Measurements from ENCODE around the gene CAMTA1. TPM values are rescaled to one million over a fixed set of nuclear protein-coding genes. Genes with fewer than 3 reads are reported as not detected.
A peak's percentile ranks its signal among the peaks of the same experiment; 100 is the strongest.

CAMTA1 gene
- polyA plus RNA-seq, 1 of the 3 experiments (the other 2 are of a cell fraction) = 63.1 TPM

GRCh38 chr1:7290971-7291970 is 506.0 kb downstream of the CAMTA1 start:
- peak overlapping the region; percentile 85 to 96 for H3K27ac ChIP-seq (ENCODE audit: low read depth in 2 of 2, low read length in 1 of 2)
- H3K9me2 ChIP-seq = no peaks in the 10 kb centered on the region
- DNase-seq = peak; percentile 76
- H3K27me3 ChIP-seq (ENCODE audit: insufficient read depth) = no peaks in the 10 kb centered on the region
- ChIA-PET CTCF (interaction anchor here (1.1 to 2.4 kb wide), 3 partner anchors 12 to 22 kb away, joined by 3 to 9 read pairs (median 3); no protein-coding TSS in a partner anchor), POLR2A (interaction anchor here (0.6 to 1.1 kb wide), 2 partner anchors 266 to 885 kb away, joined by 3 to 4 read pairs; no protein-coding TSS in a partner anchor)
- no peak overlapping the region for H3K4me3 ChIP-seq (ENCODE audit: low read depth in 2 of 2, low read length in 1 of 2)
- peaks cover 8% of the 10 kb centered on the region for H3F3A ChIP-seq (replicated peaks; ENCODE audit: insufficient read depth)
- peak overlapping the region; percentile 41; the same call in 1 of the 2 replicates for H3K4me2 ChIP-seq
- H3K79me2 ChIP-seq (ENCODE audit: insufficient read depth) = no peaks in the 10 kb centered on the region
- peak overlapping the region; percentile 71; the same call in 1 of the 2 replicates for H2AFZ ChIP-seq (ENCODE audit: low read depth)
- no peaks in the 10 kb centered on the region for H3K36me3 ChIP-seq (replicated peaks in 1 of 2; ENCODE audit: control insufficient read depth in 1 of 2, insufficient read depth in 2 of 2, low read length in 1 of 2)
- WGBS (ENCODE audit: low lambda C conversion rate) = 68% methylated on average over 12 of the region's 14 CpGs
- no peaks in the 10 kb centered on the region for H3K9me3 ChIP-seq
- no peak overlapping the region for H3K9ac ChIP-seq
- peaks cover 16 to 43% of the 10 kb centered on the region in 2 experiments; a peak in 3 of 4 replicates for H3K4me1 ChIP-seq (ENCODE audit: control insufficient read depth in 1 of 2, insufficient read depth in 2 of 2, low read depth in 1 of 2, low read length in 1 of 2)
- no peaks in the 10 kb centered on the region for H4K20me1 ChIP-seq (ENCODE audit: insufficient read depth)
- TF ChIP-seq MAX (IDR thresholded peaks at IDR 0.05; ENCODE audit: low read depth) = peak; percentile 63; the same call in 1 of the 2 replicates
- peak; percentile 41; the same call in 1 of the 2 replicates for TF ChIP-seq MEF2A (IDR thresholded peaks at IDR 0.05; ENCODE audit: borderline replicate concordance, low read depth)
- no peak for TF ChIP-seq MXI1 (IDR thresholded peaks at IDR 0.05; ENCODE audit: low read depth, low read length)
- TF ChIP-seq ELF1 (IDR thresholded peaks at IDR 0.05) = peak; percentile 76; the same call in 1 of the 2 replicates
- peak; percentile 40; the same call in 1 of the 2 replicates for TF ChIP-seq FOSL2 (IDR thresholded peaks at IDR 0.05; ENCODE audit: borderline replicate concordance, low read depth)
- peak; percentile 66; the same call in 1 of the 2 replicates for TF ChIP-seq RXRA (IDR thresholded peaks at IDR 0.05; ENCODE audit: borderline replicate concordance, low read depth)
- no peak for TF ChIP-seq TAF1 (IDR thresholded peaks at IDR 0.05; ENCODE audit: borderline replicate concordance, low read depth, low read length)
- TF ChIP-seq JUND (IDR thresholded peaks at IDR 0.05) = peak; percentile 63
- peak; percentile 75 for TF ChIP-seq TEAD4 (IDR thresholded peaks at IDR 0.05; ENCODE audit: borderline replicate concordance, insufficient read depth)
- TF ChIP-seq SMC3 (IDR thresholded peaks at IDR 0.05; ENCODE audit: low read depth, low read length) = no peak
- TF ChIP-seq ZBTB33 (IDR thresholded peaks at IDR 0.05; ENCODE audit: borderline replicate concordance, low read depth) = 0 out of 2 replicates have a peak, but pooled peaks have one; percentile 35
- no peak; the same call in 1 of the 2 replicates for TF ChIP-seq FOXM1 (IDR thresholded peaks at IDR 0.05; ENCODE audit: low read depth)
- TF ChIP-seq RAD21 (IDR thresholded peaks at IDR 0.05; ENCODE audit: low read length) = 0 out of 2 replicates have a peak, but pooled peaks have one; percentile 22
- TF ChIP-seq EP300 (IDR thresholded peaks at IDR 0.05; ENCODE audit: borderline replicate concordance in 1 of 2, low read depth in 1 of 2, low read length in 1 of 2) = peak; percentile 80 to 88
- peak; percentile 79 for TF ChIP-seq NFIC (IDR thresholded peaks at IDR 0.05; ENCODE audit: borderline replicate concordance)
- peak; percentile 91 for TF ChIP-seq PBX3 (IDR thresholded peaks at IDR 0.05)
- TF ChIP-seq GABPA (IDR thresholded peaks at IDR 0.05; ENCODE audit: low read depth) = 0 out of 2 replicates have a peak, but pooled peaks have one; percentile 45
- no peak for TF ChIP-seq RFX5 (IDR thresholded peaks at IDR 0.05; ENCODE audit: low read length)
- TF ChIP-seq RCOR1 (IDR thresholded peaks at IDR 0.05; ENCODE audit: low read length) = peak; percentile 67
- no peak for TF ChIP-seq REST (IDR thresholded peaks at IDR 0.05; ENCODE audit: low read depth, low read length)
- no peak for TF ChIP-seq YY1 (IDR thresholded peaks at IDR 0.05; ENCODE audit: low read depth)
- 0 out of 2 replicates have a peak, but pooled peaks have one; percentile 48 for TF ChIP-seq FOXJ3 (CRISPR knock-in tag; IDR thresholded peaks at IDR 0.05)
- peak; percentile 75 for TF ChIP-seq CHD2 (IDR thresholded peaks at IDR 0.05; ENCODE audit: low read length, partially characterized antibody)
- peak; percentile 99 for TF ChIP-seq TCF12 (IDR thresholded peaks at IDR 0.05)
